ENCODE results near the gene BIRC2.

GRCh38 chr11:102384419-102385079, 37.5 kb downstream of the BIRC2 start:
- TF ChIP-seq, protein P1, sequence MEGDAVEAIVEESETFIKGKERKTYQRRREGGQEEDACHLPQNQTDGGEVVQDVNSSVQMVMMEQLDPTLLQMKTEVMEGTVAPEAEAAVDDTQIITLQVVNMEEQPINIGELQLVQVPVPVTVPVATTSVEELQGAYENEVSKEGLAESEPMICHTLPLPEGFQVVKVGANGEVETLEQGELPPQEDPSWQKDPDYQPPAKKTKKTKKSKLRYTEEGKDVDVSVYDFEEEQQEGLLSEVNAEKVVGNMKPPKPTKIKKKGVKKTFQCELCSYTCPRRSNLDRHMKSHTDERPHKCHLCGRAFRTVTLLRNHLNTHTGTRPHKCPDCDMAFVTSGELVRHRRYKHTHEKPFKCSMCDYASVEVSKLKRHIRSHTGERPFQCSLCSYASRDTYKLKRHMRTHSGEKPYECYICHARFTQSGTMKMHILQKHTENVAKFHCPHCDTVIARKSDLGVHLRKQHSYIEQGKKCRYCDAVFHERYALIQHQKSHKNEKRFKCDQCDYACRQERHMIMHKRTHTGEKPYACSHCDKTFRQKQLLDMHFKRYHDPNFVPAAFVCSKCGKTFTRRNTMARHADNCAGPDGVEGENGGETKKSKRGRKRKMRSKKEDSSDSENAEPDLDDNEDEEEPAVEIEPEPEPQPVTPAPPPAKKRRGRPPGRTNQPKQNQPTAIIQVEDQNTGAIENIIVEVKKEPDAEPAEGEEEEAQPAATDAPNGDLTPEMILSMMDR (IDR thresholded peaks at IDR 0.05), result no peak
- TF ChIP-seq POLR2A (IDR thresholded peaks at IDR 0.05), result no peak
